Ovary (tissue), 3 donors: ENCODE measurements around the gene WDR37.

ENCODE experiments used
- CTCF ChIP-seq, 3 donors: fragments of 450-650 bp in 2 of 3; fragments of 200-600 bp in 1 of 3; IDR thresholded peaks; one replicate each; pipeline versions ENCODE4 v1.5.1 to v1.8.0; 2016 to 2022; ENCODE audit warnings: antibody characterized with exemption in 3 of 3, mild to moderate bottlenecking in 1 of 3
- POLR2A ChIP-seq: fragments of 450-650 bp; IDR thresholded peaks from one replicate; pipeline ENCODE4 v1.6.1; 2017; ENCODE audit warnings: antibody characterized with exemption, mild to moderate bottlenecking, moderate library complexity
- donor health status: DM: no; HTN: no; CAD: no.

GRCh38 chr10:1050145-1050544, 6.0 kb upstream of the WDR37 start:
- no peak for TF ChIP-seq CTCF (IDR thresholded peaks at IDR 0.05)
- no peak for TF ChIP-seq POLR2A
